GM21515 (cell line): ENCODE results near the gene DTNB.
"Not testable (repeated sequence)": the region's sequence is repeated elsewhere in the genome, so short reads cannot be mapped to it uniquely, and the experiment has no call there.

Source experiments
- ATAC-seq: cut with Tn5 transposase; IDR thresholded peaks from one replicate; pipeline ENCODE4 v1.9.1; 2021; ENCODE audit not compliant: unreplicated experiment

DTNB gene

DNA sequence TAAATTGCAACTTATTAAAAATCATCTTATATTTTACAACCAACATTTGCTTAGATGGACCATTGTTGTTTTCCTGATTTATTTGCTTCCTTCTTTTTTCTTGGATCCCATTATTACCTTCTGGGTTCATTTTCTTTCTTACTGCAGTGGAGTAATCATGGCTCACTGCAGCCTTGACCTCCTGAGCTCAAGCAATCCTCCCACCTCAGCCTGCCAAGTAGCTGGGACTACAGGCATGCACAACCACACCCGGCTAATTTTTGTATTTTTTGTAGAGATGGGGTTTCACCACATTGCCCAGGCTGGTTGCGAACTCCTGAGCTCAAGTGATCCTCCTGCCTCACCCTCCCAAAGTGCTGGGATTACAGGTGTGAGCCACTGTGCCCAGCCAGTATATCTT, 123.8 kb downstream of the DTNB start:
- not testable (repeated sequence) for ATAC-seq

DNA sequence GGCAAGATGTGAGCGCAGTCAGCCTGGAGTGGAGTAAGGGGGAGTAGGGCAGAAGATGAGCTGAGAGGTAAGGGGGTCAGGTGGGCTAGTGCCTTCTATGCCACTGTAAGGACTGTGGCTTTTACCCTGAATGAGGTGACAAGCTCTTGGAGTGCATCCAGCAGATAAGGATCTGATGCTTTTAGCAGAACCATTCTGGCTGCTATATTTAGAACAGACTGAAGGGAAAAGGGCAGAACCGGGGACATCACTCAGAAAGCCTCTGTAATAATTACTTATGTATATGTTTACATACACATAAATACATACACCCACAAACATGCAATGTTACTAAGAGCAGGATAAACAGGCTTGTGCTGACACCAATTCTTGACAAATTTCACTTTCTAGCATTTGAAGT, 124.8 kb downstream of the DTNB start:
- no peak for ATAC-seq

DNA sequence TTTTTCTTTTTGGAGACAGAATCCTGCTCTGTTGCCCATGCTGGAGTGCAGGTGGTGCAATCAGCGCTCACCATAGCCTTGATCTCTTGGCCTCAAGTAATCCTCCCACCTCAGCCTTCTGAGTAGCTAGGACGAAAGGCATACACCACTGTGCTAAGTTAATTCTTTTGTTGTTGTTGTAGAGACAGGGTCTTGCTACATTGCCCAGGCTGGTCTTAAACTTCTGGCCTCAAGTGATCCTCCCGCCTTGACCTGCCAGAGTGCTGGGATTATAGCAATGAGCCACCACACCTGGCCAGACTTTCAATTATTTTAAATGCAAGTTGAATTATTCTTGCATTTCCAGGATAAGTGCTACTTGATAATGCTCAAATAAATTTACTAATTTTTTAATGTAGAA, 126.5 kb downstream of the DTNB start:
- no peak for ATAC-seq

DNA sequence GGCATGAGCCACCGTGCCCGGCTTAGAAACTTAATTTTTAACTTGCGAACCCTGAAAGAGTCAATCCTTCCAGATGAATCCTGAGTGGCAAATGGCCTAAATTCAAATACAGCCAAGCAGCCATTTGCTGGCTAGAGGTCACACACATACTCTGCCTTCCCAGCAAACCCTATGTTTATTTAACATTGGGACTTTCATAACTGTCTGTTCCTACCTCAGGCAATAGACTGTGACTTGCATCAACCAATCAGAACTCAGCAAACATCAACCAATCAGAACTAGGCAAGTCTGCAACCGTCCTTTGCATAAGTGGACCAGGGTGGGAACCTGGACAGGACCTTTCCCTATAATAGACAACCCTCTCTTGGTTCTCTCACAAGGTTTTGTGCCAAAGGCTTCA, 127.5 kb downstream of the DTNB start:
- no peak for ATAC-seq

DNA sequence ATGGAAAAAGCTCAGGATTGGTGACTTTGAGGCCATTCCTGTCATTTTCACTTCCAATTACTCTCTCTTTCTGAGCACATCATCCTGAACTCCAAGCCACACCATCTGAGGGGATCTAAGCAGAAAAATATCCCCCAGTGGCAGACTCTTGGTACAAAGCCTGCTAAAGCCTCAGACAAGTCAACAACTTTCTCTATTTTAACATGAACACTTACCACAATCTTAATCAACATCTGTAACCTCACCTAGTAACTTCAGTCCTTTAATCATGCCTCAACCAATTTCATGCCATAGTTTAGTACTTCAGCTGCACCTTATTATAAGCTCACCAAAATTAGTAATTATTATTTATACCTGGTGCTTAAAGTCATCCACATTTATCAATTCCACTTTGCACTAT, 128.9 kb downstream of the DTNB start:
- no peak for ATAC-seq

DNA sequence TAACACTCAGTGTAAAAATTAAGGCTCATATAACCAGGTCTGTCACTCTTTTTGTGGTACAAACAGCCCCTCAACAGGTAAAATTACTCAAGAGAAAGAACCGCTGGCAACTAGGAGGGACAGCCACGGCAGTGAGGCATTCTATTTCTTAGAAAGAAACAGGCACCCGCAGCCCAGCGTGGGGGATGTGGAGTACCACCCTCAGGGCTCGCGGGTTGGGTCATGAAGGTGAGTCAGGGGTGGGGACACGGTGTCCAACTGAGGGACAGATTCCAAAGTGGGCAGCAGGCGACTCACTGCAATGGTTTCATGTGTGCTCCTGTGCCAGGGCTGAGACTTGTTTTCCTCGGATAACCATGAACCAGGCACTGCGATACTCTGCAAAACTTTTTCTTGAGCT, 129.4 kb downstream of the DTNB start:
- no peak for ATAC-seq

DNA sequence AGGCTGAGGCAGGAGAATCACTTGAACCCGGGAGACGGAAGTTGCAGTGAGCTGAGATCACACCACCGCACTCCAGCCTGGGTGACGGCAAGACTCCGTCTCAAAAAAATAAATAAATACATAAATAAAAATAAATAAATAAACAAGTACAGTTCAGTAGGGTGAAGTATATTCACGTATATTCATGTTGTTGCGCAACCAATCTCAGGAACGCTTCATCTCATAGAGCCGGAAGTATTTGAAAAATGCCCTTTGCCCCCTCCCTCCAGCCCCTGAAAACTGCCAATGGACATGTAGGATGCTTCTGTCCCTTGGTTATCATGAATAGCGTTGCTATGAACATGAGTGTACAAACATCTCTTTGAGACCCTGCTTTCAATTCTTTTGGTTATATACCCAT, 132.0 kb downstream of the DTNB start:
- ATAC-seq, result no peak

DNA sequence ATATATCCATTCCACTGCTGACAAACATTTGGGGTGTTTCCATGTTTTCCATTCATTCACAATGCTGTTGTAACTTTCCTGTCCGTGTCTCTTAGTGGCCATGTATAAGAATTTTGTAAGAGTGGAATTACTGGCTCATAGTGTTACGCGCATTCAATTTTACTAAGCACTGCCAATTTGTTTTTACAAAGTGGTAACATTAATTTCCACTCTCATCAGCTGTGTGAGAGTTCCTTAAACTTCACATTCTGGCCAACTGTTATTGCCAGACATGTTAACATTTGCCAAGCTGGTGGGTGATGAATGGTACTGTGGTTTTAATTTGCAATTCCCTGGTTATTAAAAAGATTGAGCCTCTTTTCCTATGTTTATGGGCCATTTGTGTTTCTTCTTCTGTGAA, 134.2 kb downstream of the DTNB start:
- no peak for ATAC-seq

DNA sequence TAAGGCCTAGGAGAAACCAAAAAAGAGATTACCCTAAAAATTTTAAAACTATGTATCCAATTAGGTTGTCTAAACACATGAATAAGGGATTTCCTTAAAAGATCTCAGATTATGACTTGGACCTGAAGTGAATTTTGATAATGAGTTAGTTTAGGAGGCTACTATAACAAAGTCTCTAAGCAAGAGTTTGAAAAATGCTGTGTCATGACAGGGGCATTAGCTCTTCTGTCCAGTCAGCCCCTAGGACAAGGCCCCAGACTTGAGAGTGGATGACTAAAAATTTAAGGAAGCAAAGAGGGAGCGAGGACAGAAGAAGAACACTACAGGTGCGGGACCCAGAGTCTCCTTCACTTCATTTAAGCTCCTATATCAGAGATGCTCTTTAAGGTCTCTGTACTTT, 135.9 kb downstream of the DTNB start:
- no peak for ATAC-seq

DNA sequence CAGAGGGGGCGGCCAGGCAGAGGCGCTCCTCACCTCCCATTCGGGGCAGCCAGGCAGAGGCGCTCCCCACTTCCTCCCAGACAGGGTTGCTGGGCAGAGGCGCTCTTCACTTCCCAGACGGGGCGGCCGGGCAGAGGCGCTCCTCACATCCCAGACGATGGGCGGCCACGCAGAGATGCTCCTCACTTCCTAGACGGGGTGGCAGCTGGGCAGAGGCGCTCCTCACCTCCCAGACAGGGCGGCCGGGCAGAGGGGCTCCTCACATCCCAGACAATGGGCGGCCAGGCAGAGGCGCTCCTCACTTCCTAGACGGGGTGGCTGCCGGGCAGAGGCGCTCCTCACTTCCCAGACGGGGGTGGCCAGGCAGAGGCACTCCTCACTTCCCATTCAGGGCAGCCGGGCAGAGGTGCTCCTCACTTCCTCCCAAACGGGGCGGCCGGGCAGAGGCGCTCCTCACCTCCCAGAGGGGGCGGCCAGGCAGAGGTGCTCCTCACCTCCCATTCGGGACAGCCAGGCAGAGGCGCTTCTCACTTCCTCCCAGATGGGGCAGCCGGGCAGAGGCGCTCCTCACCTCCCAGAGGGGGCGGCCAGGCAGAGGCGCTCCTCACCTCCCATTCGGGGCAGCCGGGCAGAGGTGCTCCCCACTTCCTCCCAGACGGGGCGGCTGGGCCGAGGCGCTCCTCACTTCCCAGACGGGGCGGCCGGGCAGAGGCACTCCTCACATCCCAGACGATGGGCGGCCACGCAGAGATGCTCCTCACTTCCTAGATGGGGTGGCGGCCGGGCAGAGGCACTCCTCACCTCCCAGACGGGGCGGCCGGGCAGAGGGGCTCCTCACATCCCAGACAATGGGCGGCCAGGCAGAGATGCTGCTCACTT, 137.7 kb downstream of the DTNB start:
- not testable (repeated sequence) for ATAC-seq

DNA sequence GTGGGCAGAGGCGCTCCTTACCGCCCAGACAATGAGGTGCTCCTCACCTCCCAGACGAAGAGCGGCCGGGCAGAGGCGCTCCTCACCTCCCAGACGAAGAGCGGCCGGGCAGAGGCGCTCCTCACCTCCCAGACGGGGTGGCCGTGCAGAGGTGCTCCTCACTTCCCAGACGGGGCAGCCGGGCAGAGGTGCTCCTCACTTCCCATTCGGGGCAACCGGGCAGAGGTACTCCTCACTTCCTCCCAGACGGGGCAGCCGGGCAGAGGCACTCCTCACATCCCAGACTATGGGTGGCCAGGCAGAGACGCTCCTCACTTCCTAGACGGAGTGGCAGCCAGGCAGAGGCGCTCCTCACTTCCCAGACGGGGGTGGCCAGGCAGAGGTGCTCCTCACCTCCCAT, 138.4 kb downstream of the DTNB start:
- ATAC-seq, result not testable (repeated sequence)

DNA sequence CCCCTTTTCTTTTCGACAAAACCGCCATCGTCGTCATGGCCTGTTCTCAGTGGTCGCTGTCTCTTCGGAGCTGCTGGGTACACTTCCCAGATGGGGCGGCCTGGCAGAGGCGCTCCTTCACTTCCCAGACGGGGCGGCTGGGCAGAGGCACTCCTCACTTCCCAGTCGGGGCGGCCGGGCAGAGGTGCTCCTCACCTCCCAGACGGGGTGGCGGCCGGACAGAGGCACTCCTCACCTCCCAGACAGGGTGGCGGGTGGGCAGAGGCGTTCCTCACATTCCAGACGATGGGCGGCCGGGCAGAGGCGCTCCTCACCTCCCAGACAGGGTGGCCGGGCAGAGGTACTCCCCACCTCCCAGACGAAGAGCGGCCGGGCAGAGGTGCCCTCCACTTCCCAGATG, 138.9 kb downstream of the DTNB start:
- ATAC-seq, result no peak

DNA sequence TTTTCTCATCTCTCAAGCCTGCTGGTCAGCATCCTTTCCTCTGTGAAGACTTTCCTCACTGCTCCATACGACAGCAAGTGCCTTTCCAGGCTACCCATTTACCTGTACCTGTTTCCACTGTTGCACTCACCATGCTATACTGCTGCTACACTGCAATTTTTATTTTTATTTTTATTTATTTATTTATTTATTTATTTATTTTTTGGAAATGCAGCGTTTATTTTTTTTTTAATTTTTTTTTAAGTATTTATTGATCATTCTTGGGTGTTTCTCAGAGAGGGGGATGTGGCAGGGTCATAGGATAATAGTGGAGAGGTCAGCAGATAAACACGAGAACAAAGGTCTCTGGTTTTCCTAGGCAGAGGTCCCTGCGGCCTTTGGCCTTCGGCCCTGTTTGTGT, 139.6 kb downstream of the DTNB start:
- ATAC-seq, result not testable (repeated sequence)

DNA sequence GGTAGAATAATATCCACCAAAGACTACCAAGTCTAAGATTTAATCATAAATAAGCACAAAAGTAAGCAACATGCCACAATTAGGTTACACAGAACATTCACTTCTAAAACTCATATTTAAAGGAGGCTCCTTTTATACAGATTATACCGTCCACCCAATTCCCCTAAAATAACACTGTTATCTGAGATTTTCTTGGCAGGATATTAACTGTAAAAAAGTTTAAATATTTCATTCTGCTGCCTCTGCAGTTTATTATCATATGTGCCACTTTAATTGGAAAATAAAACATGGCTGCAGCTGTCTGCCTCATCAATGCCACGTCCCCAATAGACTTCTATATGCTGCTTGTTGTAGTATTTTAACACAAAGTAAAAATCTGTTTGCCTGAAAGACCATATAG, 140.9 kb downstream of the DTNB start:
- ATAC-seq, result no peak

DNA sequence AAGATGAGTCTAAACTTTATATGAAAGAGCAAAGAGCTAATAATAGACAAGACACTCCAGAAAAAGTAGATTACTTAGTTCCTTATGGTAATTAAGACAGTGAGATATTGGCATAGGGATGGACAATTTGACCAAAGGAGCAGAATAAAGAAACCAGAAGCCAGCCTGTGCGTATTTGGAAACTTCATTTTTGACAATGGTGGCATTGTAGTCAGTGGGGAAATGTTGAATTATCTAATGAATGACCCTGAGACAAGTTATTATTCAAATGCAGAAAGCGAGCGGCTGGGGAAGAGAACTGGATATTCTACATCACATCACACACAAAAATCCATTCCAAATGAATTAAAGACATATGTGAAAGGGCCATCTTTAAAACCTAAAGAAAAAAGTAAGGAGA, 144.3 kb downstream of the DTNB start:
- no peak for ATAC-seq

DNA sequence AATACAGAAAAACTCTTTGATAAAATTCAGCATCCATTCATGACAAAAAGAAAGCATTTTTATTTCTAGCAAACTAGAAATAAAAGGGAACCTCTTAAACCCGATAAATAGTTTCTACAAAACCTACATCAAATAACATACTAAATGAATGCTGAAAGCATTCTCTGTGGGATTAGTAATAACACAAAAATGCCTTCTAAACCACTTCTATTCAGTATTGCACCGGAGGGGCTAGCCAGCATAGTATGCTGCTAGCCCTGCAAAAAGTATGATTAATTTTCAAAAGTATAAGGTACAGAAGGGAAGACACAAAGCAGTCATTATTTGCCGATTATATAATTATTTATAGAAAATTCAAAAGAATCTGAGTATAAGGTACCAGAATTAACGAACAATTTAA, 145.2 kb downstream of the DTNB start:
- no peak for ATAC-seq

DNA sequence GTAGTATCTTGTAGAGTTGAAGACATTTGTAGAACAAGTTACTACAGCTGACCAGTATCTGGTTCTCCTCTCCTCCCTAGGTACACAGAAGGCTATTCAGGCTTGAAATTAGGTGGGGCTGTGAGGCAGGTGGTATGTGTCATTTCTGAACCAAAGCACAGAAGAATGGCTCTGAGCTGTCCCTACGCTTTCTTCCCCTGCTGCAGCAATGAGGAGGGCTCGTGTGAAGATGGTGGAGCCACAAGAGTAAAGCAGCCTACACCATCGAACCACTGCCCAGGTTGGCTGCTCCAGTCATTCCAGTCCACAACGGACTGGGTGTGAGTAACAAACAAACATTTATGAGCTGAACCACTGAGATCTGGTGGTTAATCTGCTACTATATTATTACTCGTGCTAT, 148.9 kb downstream of the DTNB start:
- no peak for ATAC-seq

DNA sequence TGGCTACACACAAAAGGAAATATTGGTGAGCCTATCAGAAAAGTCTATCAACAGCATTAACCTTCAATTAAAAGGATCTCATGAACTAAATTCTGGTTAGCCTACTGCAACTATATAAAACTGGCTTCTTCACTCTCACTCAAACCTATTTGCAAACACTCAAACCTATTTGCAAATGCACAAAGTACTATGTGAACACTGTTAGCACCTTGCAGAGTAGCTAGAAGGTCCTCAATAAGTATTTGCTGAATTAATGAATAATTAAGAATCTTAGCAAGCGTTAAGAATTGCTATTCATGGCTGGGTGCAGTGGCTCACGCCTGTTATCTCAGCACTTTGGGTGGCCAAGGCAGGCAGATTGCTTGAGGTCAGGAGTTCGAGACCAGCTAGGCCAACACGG, 150.3 kb downstream of the DTNB start:
- ATAC-seq, result no peak

DNA sequence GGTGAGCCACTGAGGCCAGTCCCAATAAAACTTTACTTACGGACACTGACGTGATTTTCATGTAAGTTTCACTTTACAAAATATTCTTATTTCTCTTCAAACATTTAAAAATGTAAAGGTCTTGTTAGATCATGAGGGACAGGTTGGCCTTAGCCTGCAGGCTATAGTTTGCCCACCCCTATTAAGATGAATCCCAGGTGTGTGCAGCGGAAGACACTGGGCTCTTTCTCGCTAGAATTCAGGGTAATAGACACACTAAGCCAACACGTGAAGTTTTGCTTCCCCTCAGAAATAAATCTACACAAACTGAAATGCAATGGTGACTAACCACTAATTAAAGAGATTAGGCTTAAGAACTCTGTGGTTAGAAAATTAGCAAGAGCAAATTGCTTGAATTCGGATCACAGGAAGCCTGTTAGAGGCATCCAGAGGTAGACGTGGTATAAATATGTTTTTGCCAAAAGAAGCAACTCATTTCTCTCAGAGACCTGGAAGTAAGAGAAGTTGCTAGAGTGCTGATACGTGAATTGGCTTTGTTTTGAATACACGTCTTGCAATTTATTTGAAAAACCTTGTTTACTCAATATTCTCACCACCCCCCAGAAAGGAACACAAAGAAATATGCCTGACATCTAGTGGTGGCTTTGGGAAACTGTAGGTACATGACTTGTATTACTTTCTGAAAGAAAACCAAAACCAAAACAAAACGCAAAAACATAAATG, 151.6 kb downstream of the DTNB start:
- peak; percentile 70 for ATAC-seq

DNA sequence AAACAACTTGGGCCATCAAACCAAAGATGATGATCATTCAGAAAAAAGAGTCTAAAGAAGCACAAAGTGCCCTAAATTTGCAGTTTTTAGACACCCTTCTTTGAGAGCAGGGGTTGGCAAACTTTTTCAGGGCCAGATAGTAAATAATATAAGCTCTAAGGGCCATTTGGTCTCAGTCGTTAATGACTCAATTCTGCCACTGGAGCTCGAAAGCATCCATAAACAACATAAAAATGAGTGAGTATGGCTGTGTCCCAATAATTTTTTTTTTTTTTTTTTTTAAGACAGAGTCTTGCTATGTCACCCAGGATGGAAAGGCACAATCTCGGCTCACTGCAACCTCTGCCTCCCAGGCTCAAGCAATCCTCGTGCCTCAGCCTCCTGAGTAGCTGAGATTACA, 152.3 kb downstream of the DTNB start:
- ATAC-seq, result no peak

DNA sequence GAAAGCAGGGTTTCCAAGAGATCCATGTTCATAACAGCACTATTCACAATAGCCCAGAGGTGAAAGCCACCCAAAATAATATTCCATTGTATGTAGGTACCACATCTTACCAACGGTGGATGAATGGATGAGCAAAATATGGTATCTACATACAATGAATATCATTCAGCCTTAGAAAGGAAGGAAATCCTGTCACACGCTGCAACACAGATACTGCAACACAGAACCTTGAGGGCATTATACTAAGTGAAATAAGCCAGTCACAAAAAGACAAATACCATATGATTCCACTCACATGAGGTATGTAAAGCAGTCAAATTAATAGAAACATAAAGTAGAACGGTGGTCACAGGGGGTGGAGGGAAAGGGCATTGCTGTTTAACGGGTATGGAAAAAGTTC, 155.7 kb downstream of the DTNB start:
- no peak for ATAC-seq

DNA sequence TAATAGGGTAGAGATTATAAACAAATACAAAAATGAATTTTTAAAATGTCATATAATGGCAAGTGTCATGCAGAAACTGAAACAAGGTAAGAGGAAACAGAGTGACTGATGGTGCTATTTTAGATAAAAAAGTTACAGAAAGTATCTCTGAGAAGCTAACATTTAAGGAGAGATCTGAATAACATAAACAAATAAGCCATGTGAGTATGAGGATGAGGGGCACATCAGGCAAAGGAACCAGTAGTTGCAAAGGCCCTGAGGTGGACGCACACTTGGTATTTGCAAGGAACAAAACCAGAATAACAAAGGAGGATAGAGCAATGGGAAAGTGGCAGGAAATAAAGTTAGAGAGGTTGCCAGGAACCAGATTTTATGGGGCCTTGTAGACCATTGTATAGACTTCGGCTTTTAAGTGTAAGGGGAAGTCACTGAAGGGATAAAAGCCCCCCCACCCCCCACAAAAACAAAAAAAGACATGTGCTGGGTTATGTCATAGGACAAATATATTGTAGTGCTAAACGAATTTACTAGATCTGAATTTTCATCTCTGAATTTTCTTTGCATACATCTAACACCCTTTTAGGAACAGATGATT, 159.2 kb downstream of the DTNB start:
- no peak for ATAC-seq
